PC-9 (cell line): ENCODE results near the gene CDH24.

Source experiments
- CTCF ChIP-seq: fragments of 200-600 bp; sonication (generic); conservative IDR thresholded peaks from 2 replicates; pipeline ENCODE4 v1.6.1; 2017; ENCODE audit warnings: mixed run types, antibody characterized with exemption, mild to moderate bottlenecking, moderate library complexity
- EZH2 ChIP-seq: fragments of 200-600 bp; sonication (generic); IDR thresholded peaks from 2 replicates; pipeline ENCODE4 v1.8.0; 2017; ENCODE audit warnings: antibody characterized with exemption, low read depth

GRCh38 chr14:23093104-23093503 is 35.8 kb upstream of the CDH24 start:
- TF ChIP-seq EZH2: no peak
- no peak for TF ChIP-seq CTCF
